GM12892 (cell line): ENCODE results near the gene PGLYRP4.

Experiments
- POLR2A ChIP-seq: IDR thresholded peaks from 2 replicates; pipeline ENCODE4 v1.6.1; 2011; ENCODE audit warnings: low read depth, low read length, control low read depth
- TAF1 ChIP-seq: IDR thresholded peaks from 2 replicates; pipeline ENCODE4 v1.6.1; 2011; ENCODE audit warnings: low read depth, mild to moderate bottlenecking, control low read depth, low read length, borderline replicate concordance

DNA sequence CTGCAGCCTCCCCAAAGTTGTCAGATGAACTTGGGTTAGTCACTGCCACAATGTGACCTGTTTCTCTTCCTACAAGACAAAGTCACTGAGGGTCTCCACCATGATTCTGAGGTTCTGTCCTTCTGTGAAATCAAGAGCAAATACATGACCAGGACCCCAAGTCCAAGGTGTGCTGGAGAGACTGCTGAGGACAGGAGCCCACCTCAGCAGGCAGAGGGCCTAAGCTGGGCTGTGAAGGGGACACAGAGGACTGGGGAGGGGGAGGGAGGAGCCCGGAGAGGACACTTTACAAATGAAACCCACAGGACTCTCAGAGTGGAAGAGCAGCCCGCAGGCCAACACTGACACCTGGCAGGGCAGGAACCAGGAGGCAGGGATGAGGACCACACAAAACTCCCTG, 39.2 kb downstream of the PGLYRP4 start:
- TF ChIP-seq POLR2A (no peak), TAF1 (no peak)
